ENCODE data around the gene ALG14. TPM values are rescaled to one million over a fixed set of nuclear protein-coding genes. Genes with fewer than 3 reads are reported as not detected.

ALG14 gene
- total RNA-seq, 4 donors from 2014 or later = 1.9 to 3.3 (median 2.6) TPM; not detected in 1

DNA sequence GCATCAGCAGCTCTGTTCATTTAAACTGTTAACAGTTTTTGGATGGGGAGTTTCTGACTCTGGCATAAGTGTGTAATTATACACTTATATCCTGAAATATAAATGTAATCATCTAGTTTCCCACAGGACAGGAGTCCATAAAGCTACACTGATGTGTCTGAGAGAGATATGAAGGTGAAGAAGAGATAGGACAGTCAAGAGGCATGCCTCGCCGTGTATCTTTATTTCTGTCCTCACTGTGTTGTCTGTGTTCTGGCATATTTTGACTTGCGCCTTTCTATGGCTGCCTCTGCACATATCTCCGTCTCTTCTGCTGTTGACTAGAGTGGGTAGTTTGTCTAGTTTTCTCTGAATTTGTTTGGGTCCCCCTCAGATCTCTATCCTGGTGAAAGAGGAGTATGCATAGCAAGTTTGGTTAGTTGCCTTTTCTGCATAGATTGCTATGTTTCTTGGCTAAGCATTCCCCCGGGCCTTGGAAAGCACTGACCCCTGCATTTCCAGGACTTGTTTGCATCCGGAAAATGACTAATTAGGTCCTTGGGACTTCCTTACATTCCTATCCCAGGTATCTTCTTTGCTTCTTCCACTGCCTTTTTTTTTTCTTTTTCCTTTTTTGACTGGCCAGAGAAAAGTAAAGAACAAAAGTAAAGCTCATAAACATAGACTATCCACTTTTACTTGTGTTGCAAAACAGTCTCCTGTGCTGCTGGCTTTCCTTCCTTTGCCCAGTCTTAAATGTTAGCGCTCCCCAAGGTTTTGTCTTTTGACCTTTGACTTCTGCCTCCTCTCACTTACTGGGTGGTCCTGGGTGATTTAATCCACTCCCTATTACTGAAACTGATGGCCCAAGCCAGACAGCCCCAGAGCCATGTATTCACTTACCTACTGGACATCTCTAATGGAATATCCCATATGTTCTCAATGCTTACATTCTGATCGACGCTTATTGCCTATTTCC is 118.2 kb downstream of the ALG14 start:
- Histone ChIP-seq H3K4me3 (no peak overlapping the region), H3K9me3 (no peaks in the 10 kb centered on the region), H3K36me3 (no peaks in the 10 kb centered on the region), H3K27me3 (no peaks in the 10 kb centered on the region), H3K4me1 (peaks cover 0 to 19% (median 0%) of the 10 kb centered on the region in 4 donors), H3K27ac (no peak overlapping the region)
- no peak for TF ChIP-seq POLR2A (IDR thresholded peaks at IDR 0.05)
- TF ChIP-seq, protein P1, sequence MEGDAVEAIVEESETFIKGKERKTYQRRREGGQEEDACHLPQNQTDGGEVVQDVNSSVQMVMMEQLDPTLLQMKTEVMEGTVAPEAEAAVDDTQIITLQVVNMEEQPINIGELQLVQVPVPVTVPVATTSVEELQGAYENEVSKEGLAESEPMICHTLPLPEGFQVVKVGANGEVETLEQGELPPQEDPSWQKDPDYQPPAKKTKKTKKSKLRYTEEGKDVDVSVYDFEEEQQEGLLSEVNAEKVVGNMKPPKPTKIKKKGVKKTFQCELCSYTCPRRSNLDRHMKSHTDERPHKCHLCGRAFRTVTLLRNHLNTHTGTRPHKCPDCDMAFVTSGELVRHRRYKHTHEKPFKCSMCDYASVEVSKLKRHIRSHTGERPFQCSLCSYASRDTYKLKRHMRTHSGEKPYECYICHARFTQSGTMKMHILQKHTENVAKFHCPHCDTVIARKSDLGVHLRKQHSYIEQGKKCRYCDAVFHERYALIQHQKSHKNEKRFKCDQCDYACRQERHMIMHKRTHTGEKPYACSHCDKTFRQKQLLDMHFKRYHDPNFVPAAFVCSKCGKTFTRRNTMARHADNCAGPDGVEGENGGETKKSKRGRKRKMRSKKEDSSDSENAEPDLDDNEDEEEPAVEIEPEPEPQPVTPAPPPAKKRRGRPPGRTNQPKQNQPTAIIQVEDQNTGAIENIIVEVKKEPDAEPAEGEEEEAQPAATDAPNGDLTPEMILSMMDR (IDR thresholded peaks at IDR 0.05) = no peak
- DNase-seq = no peak

DNA sequence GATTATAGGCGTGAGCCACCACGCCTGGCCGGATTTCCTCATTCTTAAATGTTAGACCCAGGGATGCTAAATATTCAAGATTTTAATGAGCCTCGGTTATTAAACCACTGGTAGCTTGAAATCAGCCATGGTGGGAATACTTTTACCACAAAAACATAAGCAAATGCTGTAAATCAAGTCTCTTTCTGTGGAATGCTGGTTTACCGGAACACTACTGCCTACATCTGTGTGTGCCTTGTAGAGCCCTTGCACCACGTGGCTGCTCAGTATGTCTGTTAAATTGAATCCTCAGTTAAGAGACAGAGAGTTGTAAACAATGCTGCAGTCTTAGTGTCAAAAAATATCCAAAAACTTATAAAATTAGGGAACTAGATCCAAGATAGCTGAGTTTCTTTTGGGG is 119.0 kb downstream of the ALG14 start:
- TF ChIP-seq, protein P1 (IDR thresholded peaks at IDR 0.05) = no peak
- no peak for TF ChIP-seq POLR2A (IDR thresholded peaks at IDR 0.05)
- H3K27me3 ChIP-seq = no peaks in the 10 kb centered on the region
- H3K9me3 ChIP-seq = no peaks in the 10 kb centered on the region
- H3K36me3 ChIP-seq = no peaks in the 10 kb centered on the region
- DNase-seq = no peak
- peaks cover 0 to 19% (median 0%) of the 10 kb centered on the region in 4 donors for H3K4me1 ChIP-seq
- no peak overlapping the region for H3K27ac ChIP-seq
- no peak overlapping the region for H3K4me3 ChIP-seq

DNA sequence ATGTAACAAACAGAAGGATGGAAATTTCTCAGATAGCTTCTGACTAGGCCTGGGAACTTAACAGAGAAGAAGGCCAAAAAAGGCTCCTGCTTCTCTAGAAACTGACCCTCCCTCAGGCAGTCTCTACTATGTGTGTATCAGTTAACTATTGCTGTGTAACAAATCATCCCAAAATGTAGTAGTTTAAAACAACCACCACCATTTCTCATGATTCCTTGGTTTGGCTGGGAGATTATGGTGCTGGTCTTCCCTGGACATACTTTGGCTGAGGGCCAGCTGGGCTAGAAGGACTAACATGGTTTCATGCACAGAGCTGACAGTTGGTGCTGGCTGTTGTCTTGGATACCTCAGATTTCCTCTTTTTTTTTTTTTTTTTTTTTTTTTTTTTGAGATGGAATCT is 119.6 kb downstream of the ALG14 start:
- Histone ChIP-seq H3K4me1 (peaks cover 0 to 19% (median 0%) of the 10 kb centered on the region in 4 donors), H3K9me3 (no peaks in the 10 kb centered on the region), H3K36me3 (no peaks in the 10 kb centered on the region), H3K4me3 (no peak overlapping the region), H3K27ac (no peak overlapping the region), H3K27me3 (no peaks in the 10 kb centered on the region)
- no peak for DNase-seq
- TF ChIP-seq POLR2A (IDR thresholded peaks at IDR 0.05) = no peak
- TF ChIP-seq, protein P1 (IDR thresholded peaks at IDR 0.05) = no peak

DNA sequence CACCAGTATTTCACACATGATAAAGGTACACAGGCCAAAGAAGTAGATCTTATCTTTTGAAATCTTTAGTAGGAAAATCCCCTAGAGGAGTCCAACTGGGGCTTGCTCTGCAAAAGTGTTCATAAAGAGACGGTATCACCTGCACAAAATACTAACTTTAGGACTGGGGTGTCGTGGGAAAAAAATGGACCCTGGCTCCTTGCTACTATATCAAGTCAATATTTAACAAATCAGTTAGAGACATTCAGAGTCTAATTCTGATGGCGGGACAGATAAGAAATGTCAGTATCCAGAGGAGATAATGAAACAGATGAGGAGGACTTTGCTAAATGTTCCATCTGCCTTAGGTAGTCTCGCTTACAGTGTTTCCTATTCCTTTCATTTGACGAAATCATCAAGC is 120.2 kb downstream of the ALG14 start:
- DNase-seq = no peak
- Histone ChIP-seq H3K9me3 (no peaks in the 10 kb centered on the region), H3K36me3 (no peaks in the 10 kb centered on the region), H3K27me3 (no peaks in the 10 kb centered on the region), H3K4me3 (no peak overlapping the region), H3K4me1 (peaks cover 0 to 19% (median 0%) of the 10 kb centered on the region in 4 donors), H3K27ac (no peak overlapping the region)
- TF ChIP-seq POLR2A (IDR thresholded peaks at IDR 0.05) = no peak
- TF ChIP-seq, protein P1 (IDR thresholded peaks at IDR 0.05) = no peak

DNA sequence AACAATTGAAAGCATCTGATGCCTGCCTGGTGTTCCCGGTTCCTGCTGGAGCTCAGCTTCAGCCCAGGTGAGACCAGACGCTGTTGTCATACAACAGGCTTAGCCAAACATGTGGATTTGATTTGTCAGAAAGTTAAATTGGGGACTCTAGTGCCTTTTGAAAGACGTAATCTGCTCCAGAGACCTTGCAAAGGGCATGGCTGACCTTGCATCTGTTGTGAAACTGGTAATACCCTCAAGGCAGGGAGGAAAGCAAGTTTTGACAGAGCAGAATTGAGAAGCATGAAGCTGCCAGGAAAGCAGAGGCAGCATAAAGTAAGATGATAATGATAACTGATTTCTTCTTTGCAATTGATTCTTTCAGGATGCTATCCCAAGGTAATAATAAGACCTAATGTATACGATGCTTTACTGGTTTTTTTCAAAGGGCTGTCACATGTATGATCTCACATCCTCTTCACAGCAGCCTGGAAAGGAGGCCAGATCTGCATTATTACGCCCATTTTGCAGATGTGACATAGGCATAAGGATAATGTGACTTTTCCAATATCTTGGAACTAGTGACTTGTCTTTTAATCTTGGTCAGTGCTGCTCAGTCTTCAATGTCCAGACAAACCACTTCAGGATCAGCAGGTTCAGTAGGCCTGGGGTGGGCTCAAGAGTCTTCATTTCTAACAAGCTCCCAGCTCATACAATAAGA is 121.1 kb downstream of the ALG14 start:
- Histone ChIP-seq H3K4me1 (peaks cover 0 to 25% (median 0%) of the 10 kb centered on the region in 4 donors), H3K9me3 (no peaks in the 10 kb centered on the region), H3K27me3 (no peaks in the 10 kb centered on the region), H3K36me3 (no peaks in the 10 kb centered on the region), H3K27ac (no peak overlapping the region), H3K4me3 (no peak overlapping the region)
- TF ChIP-seq, protein P1 (IDR thresholded peaks at IDR 0.05) = no peak
- no peak for TF ChIP-seq POLR2A (IDR thresholded peaks at IDR 0.05)
- DNase-seq = no peak

Data from Peyer's patch (tissue), 4 donors.